Left ventricle myocardium inferior (tissue), 1 donor: ENCODE measurements around the gene WDR37. TPM values are rescaled to one million over a fixed set of nuclear protein-coding genes. Genes with fewer than 3 reads are reported as not detected.

Experiments
- DNase-seq: peaks from one replicate; pipeline ENCODE4 v3.0.0-alpha.2; 2020
- H3K27ac ChIP-seq: fragments of 200-600 bp; replicated peaks from 2 replicates; pipeline ENCODE4 v1.8.0; 2021
- H3K27me3 ChIP-seq: fragments of 200-600 bp; 2 replicates; pipeline ENCODE4 v1.8.0; 2021; ENCODE audit warnings: low read depth
- H3K36me3 ChIP-seq: fragments of 200-600 bp; 2 replicates; pipeline ENCODE4 v1.8.0; 2021
- H3K4me1 ChIP-seq: fragments of 200-600 bp; 2 replicates; pipeline ENCODE4 v1.8.0; 2021
- H3K4me3 ChIP-seq: fragments of 200-600 bp; 2 replicates; pipeline ENCODE4 v1.8.0; 2021; ENCODE audit warnings: mild to moderate bottlenecking, moderate library complexity
- H3K9me3 ChIP-seq: fragments of 200-600 bp; replicated peaks from 2 replicates; pipeline ENCODE4 v1.8.0; 2021
- intact Hi-C: fragments of 100-400 bp; cut with micrococcal nuclease; formaldehyde crosslinking; loops from one replicate; pipeline ENCODE4 v1.11.0; 2022
- total RNA-seq: library from RNA; stranded (reverse); fragmentation: NEBNext Ultra II Directional; extraction: Animal tissue kit (Norgen Biotek cat#: 25700); gene quantifications from one replicate; pipeline ENCODE4 v1.2.1, GENCODE V29; 2021
- TF ChIP-seq, protein P1 (sequence below): fragments of 200-600 bp; IDR thresholded peaks from 2 replicates; pipeline ENCODE4 v1.8.0; 2021; ENCODE audit warnings: antibody characterized with exemption, mild to moderate bottlenecking, borderline replicate concordance
- donor health status: DM: no; HTN: yes; CAD: no; lungs with severe emphysema.

WDR37 gene
- total RNA-seq, 1 donor from 2014 or later, result 28.2 TPM

GRCh38 chr10:1010703-1011102 lies 45.5 kb upstream of the WDR37 start:
- Histone ChIP-seq H3K27ac (no peak overlapping the region), H3K27me3 (no peaks in the 10 kb centered on the region), H3K36me3 (peaks cover 94% of the 10 kb centered on the region), H3K4me1 (no peaks in the 10 kb centered on the region), H3K4me3 (no peak overlapping the region), H3K9me3 (no peaks in the 10 kb centered on the region)
- TF ChIP-seq, protein P1, sequence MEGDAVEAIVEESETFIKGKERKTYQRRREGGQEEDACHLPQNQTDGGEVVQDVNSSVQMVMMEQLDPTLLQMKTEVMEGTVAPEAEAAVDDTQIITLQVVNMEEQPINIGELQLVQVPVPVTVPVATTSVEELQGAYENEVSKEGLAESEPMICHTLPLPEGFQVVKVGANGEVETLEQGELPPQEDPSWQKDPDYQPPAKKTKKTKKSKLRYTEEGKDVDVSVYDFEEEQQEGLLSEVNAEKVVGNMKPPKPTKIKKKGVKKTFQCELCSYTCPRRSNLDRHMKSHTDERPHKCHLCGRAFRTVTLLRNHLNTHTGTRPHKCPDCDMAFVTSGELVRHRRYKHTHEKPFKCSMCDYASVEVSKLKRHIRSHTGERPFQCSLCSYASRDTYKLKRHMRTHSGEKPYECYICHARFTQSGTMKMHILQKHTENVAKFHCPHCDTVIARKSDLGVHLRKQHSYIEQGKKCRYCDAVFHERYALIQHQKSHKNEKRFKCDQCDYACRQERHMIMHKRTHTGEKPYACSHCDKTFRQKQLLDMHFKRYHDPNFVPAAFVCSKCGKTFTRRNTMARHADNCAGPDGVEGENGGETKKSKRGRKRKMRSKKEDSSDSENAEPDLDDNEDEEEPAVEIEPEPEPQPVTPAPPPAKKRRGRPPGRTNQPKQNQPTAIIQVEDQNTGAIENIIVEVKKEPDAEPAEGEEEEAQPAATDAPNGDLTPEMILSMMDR, result no peak
- no peak for DNase-seq
- intact Hi-C loops, result no loop called here

- DNase-seq, result no peak
- Histone ChIP-seq H3K9me3 (no peaks in the 10 kb centered on the region), H3K27me3 (no peaks in the 10 kb centered on the region), H3K4me1 (no peaks in the 10 kb centered on the region), H3K36me3 (peaks cover 94% of the 10 kb centered on the region), H3K4me3 (no peak overlapping the region), H3K27ac (no peak overlapping the region)
- intact Hi-C loops, result no loop called here
- TF ChIP-seq, protein P1, result no peak
Measured at GRCh38 chr10:1011696-1012095, 44.5 kb upstream of the WDR37 start.

DNA sequence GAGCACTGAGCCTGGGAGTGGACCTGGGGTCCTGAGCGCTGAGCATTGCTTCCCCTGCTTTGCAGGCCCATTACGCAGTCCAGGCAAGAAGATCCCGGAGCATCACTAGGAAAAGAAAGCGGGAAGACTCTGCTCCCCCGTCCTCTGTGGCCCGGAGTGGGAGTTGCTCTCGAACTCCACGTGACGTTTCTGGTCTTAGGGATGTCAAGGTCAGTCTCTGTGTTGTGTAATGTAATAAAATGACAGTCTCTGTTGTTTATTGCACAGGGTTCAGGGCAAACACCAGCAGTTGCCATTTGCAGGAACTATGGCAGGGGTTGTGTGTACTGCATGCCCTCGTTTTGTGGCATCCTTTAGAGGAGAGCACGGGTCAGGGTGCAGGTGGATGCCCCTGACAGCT lies 40.5 kb upstream of the WDR37 start:
- DNase-seq, result no peak
- Histone ChIP-seq H3K9me3 (no peaks in the 10 kb centered on the region), H3K4me1 (no peaks in the 10 kb centered on the region), H3K4me3 (no peak overlapping the region), H3K27ac (no peak overlapping the region), H3K27me3 (no peaks in the 10 kb centered on the region), H3K36me3 (peaks cover 88% of the 10 kb centered on the region)
- TF ChIP-seq, protein P1, result no peak
- intact Hi-C loops, result no loop called here

DNA sequence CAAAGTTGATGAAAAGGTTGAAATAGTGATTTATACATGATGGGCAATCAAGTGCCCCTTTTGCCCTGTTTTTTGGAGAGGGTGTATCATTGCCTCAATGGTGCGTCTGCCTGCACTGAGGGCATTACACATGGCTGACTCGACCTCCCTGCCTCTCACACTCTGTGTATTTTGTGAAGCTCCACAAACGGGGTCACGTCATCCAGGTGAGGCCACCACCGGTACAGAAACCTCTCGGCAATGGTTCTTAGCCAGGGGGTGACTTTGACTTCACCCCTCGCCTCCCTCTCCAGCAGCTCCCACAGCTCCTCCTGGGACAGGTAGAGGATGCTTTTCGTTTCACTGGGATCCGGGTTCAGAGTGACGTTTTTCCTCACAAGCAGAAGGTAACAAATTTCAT lies 36.8 kb upstream of the WDR37 start:
- no peak for DNase-seq
- Histone ChIP-seq H3K4me3 (no peak overlapping the region), H3K4me1 (no peaks in the 10 kb centered on the region), H3K27me3 (no peaks in the 10 kb centered on the region), H3K36me3 (peaks cover 51% of the 10 kb centered on the region), H3K27ac (no peak overlapping the region), H3K9me3 (no peaks in the 10 kb centered on the region)
- TF ChIP-seq, protein P1, result no peak
- intact Hi-C loops, result no loop called here

DNA sequence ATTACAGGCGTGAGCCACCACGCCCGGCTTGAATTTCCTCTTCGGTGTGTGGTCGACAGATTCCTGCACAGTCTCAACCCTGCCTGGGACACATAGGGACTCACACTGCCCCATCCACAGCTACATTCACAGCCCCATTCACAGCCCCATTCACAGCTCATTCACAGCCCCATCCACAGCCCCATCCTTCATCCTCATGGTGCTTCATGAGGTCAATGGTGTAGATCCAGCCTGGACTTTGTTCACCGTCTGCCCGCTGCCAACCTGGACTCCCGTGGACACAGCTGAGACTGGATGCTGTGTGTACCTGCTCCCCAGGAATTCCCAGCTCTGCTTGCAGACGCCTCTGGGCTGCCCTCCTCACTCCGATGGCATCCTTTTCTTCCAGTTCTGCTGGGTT lies 35.7 kb upstream of the WDR37 start:
- no peaks in the 10 kb centered on the region for H3K4me1 ChIP-seq
- no peak overlapping the region for H3K27ac ChIP-seq
- intact Hi-C loops, result no loop called here
- no peak for DNase-seq
- H3K27me3 ChIP-seq, result no peaks in the 10 kb centered on the region
- H3K9me3 ChIP-seq, result no peaks in the 10 kb centered on the region
- peaks cover 44% of the 10 kb centered on the region for H3K36me3 ChIP-seq
- TF ChIP-seq, protein P1, result no peak
- no peak overlapping the region for H3K4me3 ChIP-seq

DNA sequence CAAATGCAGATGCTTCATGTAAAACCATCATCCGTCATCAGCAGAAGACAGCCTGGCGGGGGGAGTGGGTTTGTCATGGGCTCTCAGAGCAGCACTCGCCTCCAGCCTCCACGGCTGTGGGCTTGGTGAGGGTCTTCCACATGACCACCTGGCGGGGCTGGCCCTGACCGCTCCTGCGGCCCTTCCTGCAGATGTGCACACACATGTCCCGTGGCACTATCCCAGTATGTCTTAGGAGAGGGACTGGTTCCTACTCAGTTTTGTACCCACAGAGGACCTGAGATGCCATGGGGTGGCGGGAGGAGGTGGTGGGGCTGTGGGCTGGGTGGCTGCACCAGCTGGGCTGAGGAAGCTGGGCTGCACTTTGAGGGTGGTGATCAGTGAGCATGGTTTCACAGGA lies 35.2 kb upstream of the WDR37 start:
- Histone ChIP-seq H3K4me1 (peaks cover 4% of the 10 kb centered on the region), H3K9me3 (no peaks in the 10 kb centered on the region), H3K4me3 (no peak overlapping the region), H3K27me3 (no peaks in the 10 kb centered on the region), H3K36me3 (peaks cover 39% of the 10 kb centered on the region), H3K27ac (no peak overlapping the region)
- TF ChIP-seq, protein P1, result no peak
- intact Hi-C loops, result no loop called here
- no peak for DNase-seq
